WTC11 (cell line): Measurements from ENCODE around the gene ITGB4. TPM values are rescaled to one million over a fixed set of nuclear protein-coding genes. Genes with fewer than 3 reads are reported as not detected.

Experiments used
- ATAC-seq: fragments of 200-7000 bp; cut with Tn5 transposase; 2 replicates; pipeline ENCODE4 v1.10.0; 2021; ENCODE audit warnings: mild to moderate bottlenecking, moderate library complexity
- CTCF ChIA-PET: fragments of 300-600 bp; sonication (Branson Sonifier 250); formaldehyde crosslinking; loops from one replicate; lab custom pipeline; 2021; ENCODE audit warnings: antibody characterized with exemption; lab: Charles Lee
- POLR2A ChIA-PET: fragments of 350-600 bp; sonication (Branson Sonifier 250); formaldehyde crosslinking; loops from one replicate; lab custom pipeline; 2021; ENCODE audit warnings: antibody characterized with exemption; lab: Charles Lee
- DNase-seq: peaks from one replicate; pipeline ENCODE4 v3.0.0; 2021; ENCODE audit warnings: low spot score
- H3K27ac Mint-ChIP-seq: 2 replicates; pipeline ENCODE4 v1.8.0; 2021; ENCODE audit warnings: mixed read lengths
- H3K27me3 Mint-ChIP-seq: 2 replicates; pipeline ENCODE4 v1.8.0; 2021; ENCODE audit warnings: low read depth, mild to moderate bottlenecking, moderate library complexity, mixed read lengths
- H3K36me3 Mint-ChIP-seq: 2 replicates; pipeline ENCODE4 v1.8.0; 2021; ENCODE audit warnings: mixed read lengths
- H3K4me1 Mint-ChIP-seq: 2 replicates; pipeline ENCODE4 v1.8.0; 2022; ENCODE audit warnings: mixed read lengths
- H3K4me3 Mint-ChIP-seq: 2 replicates; pipeline ENCODE4 v1.8.0; 2021; ENCODE audit warnings: mild to moderate bottlenecking, moderate library complexity, mixed read lengths
- H3K9me3 Mint-ChIP-seq: 2 replicates; pipeline ENCODE4 v1.8.0; 2021; ENCODE audit warnings: mixed read lengths
- ATF3 ChIP-seq: sonication (generic); formaldehyde crosslinking; conservative IDR thresholded peaks from 2 replicates; pipeline ENCODE4 v1.8.1; 2022; ENCODE audit warnings: mild to moderate bottlenecking, missing genetic modification reagents
- CBFB ChIP-seq: sonication (generic); formaldehyde crosslinking; IDR thresholded peaks from 2 replicates; pipeline ENCODE4 v1.8.1; 2022; ENCODE audit warnings: mild to moderate bottlenecking, low read depth, missing genetic modification reagents
- CREB1 ChIP-seq: sonication (generic); formaldehyde crosslinking; IDR thresholded peaks from 2 replicates; pipeline ENCODE4 v1.8.0; 2023; ENCODE audit warnings: mild to moderate bottlenecking, missing genetic modification reagents
- ELF4 ChIP-seq: sonication (generic); formaldehyde crosslinking; IDR thresholded peaks from 2 replicates; pipeline ENCODE4 v1.8.1; 2022; ENCODE audit warnings: low read depth, mild to moderate bottlenecking, moderate library complexity, missing genetic modification reagents
- ETV6 ChIP-seq: sonication (generic); formaldehyde crosslinking; IDR thresholded peaks from 2 replicates; pipeline ENCODE4 v1.8.1; 2022; ENCODE audit warnings: mild to moderate bottlenecking, missing genetic modification reagents
- FOXK1 ChIP-seq: sonication (generic); formaldehyde crosslinking; IDR thresholded peaks from 2 replicates; pipeline ENCODE4 v1.8.0; 2022; ENCODE audit warnings: mild to moderate bottlenecking, moderate library complexity, missing genetic modification reagents
- GABPB1 ChIP-seq: sonication (generic); formaldehyde crosslinking; IDR thresholded peaks from 2 replicates; pipeline ENCODE4 v1.8.1; 2023; ENCODE audit warnings: mild to moderate bottlenecking, missing genetic modification reagents
- IRF2 ChIP-seq: sonication (generic); formaldehyde crosslinking; IDR thresholded peaks from 2 replicates; pipeline ENCODE4 v1.8.0; 2022; ENCODE audit warnings: low read depth, missing genetic modification reagents, borderline replicate concordance
- MXD4 ChIP-seq: fragments of 250-450 bp; sonication (Bioruptor Pico); IDR thresholded peaks from 2 replicates; pipeline ENCODE4 v1.8.0; 2021; ENCODE audit warnings: mild to moderate bottlenecking, moderate library complexity, borderline replicate concordance
- NFATC4 ChIP-seq: fragments of 250-450 bp; sonication (Bioruptor Pico); IDR thresholded peaks from 2 replicates; pipeline ENCODE4 v1.9.0; 2021; ENCODE audit warnings: mild to moderate bottlenecking
- NFYB ChIP-seq: sonication (generic); formaldehyde crosslinking; conservative IDR thresholded peaks from 2 replicates; pipeline ENCODE4 v1.8.0; 2022; ENCODE audit warnings: low read depth, missing genetic modification reagents
- RORB ChIP-seq: fragments of 250-450 bp; sonication (Bioruptor Pico); IDR thresholded peaks from 2 replicates; pipeline ENCODE4 v1.9.0; 2021; ENCODE audit warnings: mild to moderate bottlenecking
- SMAD4 ChIP-seq: sonication (generic); formaldehyde crosslinking; IDR thresholded peaks from 2 replicates; pipeline ENCODE4 v1.8.0; 2022; ENCODE audit warnings: mild to moderate bottlenecking, missing genetic modification reagents
- TEAD1 ChIP-seq: sonication (generic); formaldehyde crosslinking; IDR thresholded peaks from 2 replicates; pipeline ENCODE4 v1.8.0; 2022; ENCODE audit warnings: mild to moderate bottlenecking, missing genetic modification reagents
- ZBTB43 ChIP-seq: sonication (generic); formaldehyde crosslinking; IDR thresholded peaks from 2 replicates; pipeline ENCODE4 v1.8.1; 2023; ENCODE audit warnings: mild to moderate bottlenecking, missing genetic modification reagents
- ZNF219 ChIP-seq: sonication (generic); formaldehyde crosslinking; IDR thresholded peaks from 2 replicates; pipeline ENCODE4 v1.8.0; 2023; ENCODE audit warnings: missing genetic modification reagents, mild to moderate bottlenecking, borderline replicate concordance
- ZNF317 ChIP-seq: sonication (generic); formaldehyde crosslinking; IDR thresholded peaks from 2 replicates; pipeline ENCODE4 v1.8.1; 2023; ENCODE audit warnings: low read depth, mild to moderate bottlenecking, moderate library complexity, missing genetic modification reagents, borderline replicate concordance
- ZNF416 ChIP-seq: fragments of 250-450 bp; sonication (Bioruptor Pico); IDR thresholded peaks from 2 replicates; pipeline ENCODE4 v1.9.0; 2021; ENCODE audit warnings: mild to moderate bottlenecking, inconsistent platforms
- total RNA-seq: library from RNA; stranded (reverse); gene quantifications from 3 replicates; pipeline ENCODE4 v1.2.3, GENCODE V29; 2021
- TF ChIP-seq, protein P1 (sequence below): sonication (generic); formaldehyde crosslinking; IDR thresholded peaks from 2 replicates; pipeline ENCODE4 v1.8.1; 2023; ENCODE audit warnings: mild to moderate bottlenecking, missing genetic modification reagents, moderate library complexity
- TF ChIP-seq, protein P2 (sequence below): fragments of 250-450 bp; sonication (Bioruptor Pico); IDR thresholded peaks from 2 replicates; pipeline ENCODE4 v1.9.0; 2021; ENCODE audit warnings: mild to moderate bottlenecking
- TF ChIP-seq, protein P3 (sequence below): sonication (generic); formaldehyde crosslinking; IDR thresholded peaks from 2 replicates; pipeline ENCODE4 v1.8.1; 2022; ENCODE audit warnings: low read depth, missing genetic modification reagents, borderline replicate concordance
- TF ChIP-seq, protein P4 (sequence below): sonication (generic); formaldehyde crosslinking; IDR thresholded peaks from 2 replicates; pipeline ENCODE4 v1.8.1; 2022; ENCODE audit warnings: mild to moderate bottlenecking, missing genetic modification reagents, moderate library complexity, borderline replicate concordance
- TF ChIP-seq, protein P5 (sequence below): sonication (generic); formaldehyde crosslinking; IDR thresholded peaks from 2 replicates; pipeline ENCODE4 v1.8.1; 2023; ENCODE audit warnings: mild to moderate bottlenecking, missing genetic modification reagents
- TF ChIP-seq, protein P6 (sequence below): sonication (generic); formaldehyde crosslinking; IDR thresholded peaks from 2 replicates; pipeline ENCODE4 v1.8.1; 2023; ENCODE audit warnings: mild to moderate bottlenecking, missing genetic modification reagents, borderline replicate concordance

The ITGB4 gene
- total RNA-seq, 1 experiment from 2014 or later, result 9.5 TPM

DNA sequence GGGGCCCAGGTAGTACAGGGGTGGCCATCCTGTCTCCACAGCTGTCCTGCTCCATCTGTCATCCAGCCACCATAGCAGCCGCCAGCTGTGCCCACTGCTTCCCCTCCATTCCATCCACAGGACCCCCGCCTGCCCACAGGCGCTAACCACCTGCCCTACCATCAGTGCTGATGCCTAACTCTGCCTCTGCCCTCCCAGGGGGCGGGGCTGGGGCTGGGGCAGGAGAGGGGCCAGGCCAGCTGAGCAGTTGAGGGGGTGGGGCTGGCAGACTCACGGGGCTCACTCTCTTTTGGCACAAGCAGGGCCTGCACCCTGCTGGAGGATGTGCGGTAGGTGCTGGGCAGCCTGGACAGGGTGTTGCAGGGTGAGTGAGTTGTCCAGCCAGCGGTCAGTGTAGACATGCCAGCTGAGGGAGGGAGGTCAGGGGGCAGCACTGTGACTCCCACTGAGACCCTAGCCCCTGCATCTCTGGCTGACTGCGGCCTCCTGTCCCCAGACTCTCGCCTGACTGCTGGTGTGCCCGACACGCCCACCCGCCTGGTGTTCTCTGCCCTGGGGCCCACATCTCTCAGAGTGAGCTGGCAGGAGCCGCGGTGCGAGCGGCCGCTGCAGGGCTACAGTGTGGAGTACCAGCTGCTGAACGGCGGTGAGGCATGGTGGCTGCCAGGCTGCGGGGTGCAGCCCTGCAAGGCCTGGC, 34.1 kb downstream of the ITGB4 start:
- Mint-ChIP-seq H3K36me3 (no peaks in the 10 kb centered on the region), H3K4me1 (peaks cover 13% of the 10 kb centered on the region), H3K27ac (no peak overlapping the region), H3K27me3 (peaks cover 8% of the 10 kb centered on the region), H3K4me3 (peak overlapping the region; percentile 11; the same call in 1 of the 2 replicates), H3K9me3 (no peaks in the 10 kb centered on the region)
- TF ChIP-seq, protein P1, sequence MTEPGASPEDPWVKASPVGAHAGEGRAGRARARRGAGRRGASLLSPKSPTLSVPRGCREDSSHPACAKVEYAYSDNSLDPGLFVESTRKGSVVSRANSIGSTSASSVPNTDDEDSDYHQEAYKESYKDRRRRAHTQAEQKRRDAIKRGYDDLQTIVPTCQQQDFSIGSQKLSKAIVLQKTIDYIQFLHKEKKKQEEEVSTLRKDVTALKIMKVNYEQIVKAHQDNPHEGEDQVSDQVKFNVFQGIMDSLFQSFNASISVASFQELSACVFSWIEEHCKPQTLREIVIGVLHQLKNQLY (CRISPR knock-in tag), result no peak
- TF ChIP-seq ETV6 (CRISPR knock-in tag), result no peak
- TF ChIP-seq NFATC4 (CRISPR knock-in tag), result no peak
- no peak for TF ChIP-seq NFYB (CRISPR knock-in tag)
- no peak for TF ChIP-seq ZNF317 (CRISPR knock-in tag)
- no peak for TF ChIP-seq IRF2
- TF ChIP-seq, protein P2, sequence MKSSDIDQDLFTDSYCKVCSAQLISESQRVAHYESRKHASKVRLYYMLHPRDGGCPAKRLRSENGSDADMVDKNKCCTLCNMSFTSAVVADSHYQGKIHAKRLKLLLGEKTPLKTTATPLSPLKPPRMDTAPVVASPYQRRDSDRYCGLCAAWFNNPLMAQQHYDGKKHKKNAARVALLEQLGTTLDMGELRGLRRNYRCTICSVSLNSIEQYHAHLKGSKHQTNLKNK (CRISPR knock-in tag), result no peak
- TF ChIP-seq MXD4, result no peak
- no peak for TF ChIP-seq GABPB1 (CRISPR knock-in tag)
- TF ChIP-seq, protein P3, sequence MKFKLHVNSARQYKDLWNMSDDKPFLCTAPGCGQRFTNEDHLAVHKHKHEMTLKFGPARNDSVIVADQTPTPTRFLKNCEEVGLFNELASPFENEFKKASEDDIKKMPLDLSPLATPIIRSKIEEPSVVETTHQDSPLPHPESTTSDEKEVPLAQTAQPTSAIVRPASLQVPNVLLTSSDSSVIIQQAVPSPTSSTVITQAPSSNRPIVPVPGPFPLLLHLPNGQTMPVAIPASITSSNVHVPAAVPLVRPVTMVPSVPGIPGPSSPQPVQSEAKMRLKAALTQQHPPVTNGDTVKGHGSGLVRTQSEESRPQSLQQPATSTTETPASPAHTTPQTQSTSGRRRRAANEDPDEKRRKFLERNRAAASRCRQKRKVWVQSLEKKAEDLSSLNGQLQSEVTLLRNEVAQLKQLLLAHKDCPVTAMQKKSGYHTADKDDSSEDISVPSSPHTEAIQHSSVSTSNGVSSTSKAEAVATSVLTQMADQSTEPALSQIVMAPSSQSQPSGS (CRISPR knock-in tag), result no peak
- TF ChIP-seq FOXK1 (CRISPR knock-in tag), result no peak
- TF ChIP-seq TEAD1 (CRISPR knock-in tag), result no peak
- TF ChIP-seq ZBTB43, result no peak
- no peak for TF ChIP-seq ZNF416 (CRISPR knock-in tag)
- no peak for TF ChIP-seq ZNF219 (CRISPR knock-in tag)
- TF ChIP-seq, protein P4, sequence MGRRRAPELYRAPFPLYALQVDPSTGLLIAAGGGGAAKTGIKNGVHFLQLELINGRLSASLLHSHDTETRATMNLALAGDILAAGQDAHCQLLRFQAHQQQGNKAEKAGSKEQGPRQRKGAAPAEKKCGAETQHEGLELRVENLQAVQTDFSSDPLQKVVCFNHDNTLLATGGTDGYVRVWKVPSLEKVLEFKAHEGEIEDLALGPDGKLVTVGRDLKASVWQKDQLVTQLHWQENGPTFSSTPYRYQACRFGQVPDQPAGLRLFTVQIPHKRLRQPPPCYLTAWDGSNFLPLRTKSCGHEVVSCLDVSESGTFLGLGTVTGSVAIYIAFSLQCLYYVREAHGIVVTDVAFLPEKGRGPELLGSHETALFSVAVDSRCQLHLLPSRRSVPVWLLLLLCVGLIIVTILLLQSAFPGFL (CRISPR knock-in tag), result no peak
- no peak for TF ChIP-seq ATF3 (CRISPR knock-in tag)
- no peak for TF ChIP-seq RORB (CRISPR knock-in tag)
- TF ChIP-seq CREB1 (CRISPR knock-in tag), result no peak
- DNase-seq (no peak), ATAC-seq (no peak; the same call in 1 of the 2 replicates)
- ChIA-PET POLR2A (interaction anchor here (0.5 kb wide), 2 partner anchors 10 to 32 kb away, joined by 3 read pairs; no protein-coding TSS in a partner anchor), CTCF (interaction anchor here (0.6 to 9.4 kb wide), 6 partner anchors 7 to 126 kb away, joined by 3 to 318 read pairs (median 42); partner anchors contain the start of genes GALK1 and SMIM5)

DNA sequence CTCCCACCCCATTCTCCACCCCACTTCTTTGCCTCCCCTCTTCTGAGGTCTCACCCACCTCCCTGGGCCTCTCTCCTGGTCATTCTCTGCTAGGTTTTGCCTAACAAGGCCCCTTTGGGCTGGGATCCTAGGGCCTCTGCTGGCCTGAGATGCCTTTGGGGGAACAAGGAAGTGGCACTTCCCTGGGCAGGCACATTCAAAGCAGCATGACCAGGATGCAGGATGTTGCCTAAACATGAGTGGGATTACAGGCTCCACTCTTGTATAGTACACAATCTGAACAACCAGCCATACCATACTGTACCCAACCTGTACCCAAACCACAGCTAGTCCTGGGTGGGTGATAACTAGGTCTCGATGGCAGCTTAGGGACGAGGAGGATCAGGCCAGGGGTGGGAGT, 34.7 kb downstream of the ITGB4 start:
- DNase-seq (no peak), ATAC-seq (no peak)
- Mint-ChIP-seq H3K4me1 (peaks cover 13% of the 10 kb centered on the region), H3K4me3 (no peak overlapping the region), H3K9me3 (no peaks in the 10 kb centered on the region), H3K36me3 (no peaks in the 10 kb centered on the region), H3K27me3 (peaks cover 8% of the 10 kb centered on the region), H3K27ac (no peak overlapping the region)
- ChIA-PET CTCF (interaction anchor here (0.6 to 9.4 kb wide), 4 partner anchors 6 to 155 kb away, joined by 3 to 318 read pairs (median 40); partner anchors contain the start of gene GALK1), POLR2A (interaction anchor here (0.5 kb wide), 1 partner anchor 10 kb away, joined by 3 read pairs; no protein-coding TSS in a partner anchor)
- TF ChIP-seq CBFB (CRISPR knock-in tag) (no peak), NFATC4 (CRISPR knock-in tag) (no peak), FOXK1 (CRISPR knock-in tag) (no peak), SMAD4 (CRISPR knock-in tag) (no peak), ELF4 (CRISPR knock-in tag) (no peak)
- TF ChIP-seq, protein P5, sequence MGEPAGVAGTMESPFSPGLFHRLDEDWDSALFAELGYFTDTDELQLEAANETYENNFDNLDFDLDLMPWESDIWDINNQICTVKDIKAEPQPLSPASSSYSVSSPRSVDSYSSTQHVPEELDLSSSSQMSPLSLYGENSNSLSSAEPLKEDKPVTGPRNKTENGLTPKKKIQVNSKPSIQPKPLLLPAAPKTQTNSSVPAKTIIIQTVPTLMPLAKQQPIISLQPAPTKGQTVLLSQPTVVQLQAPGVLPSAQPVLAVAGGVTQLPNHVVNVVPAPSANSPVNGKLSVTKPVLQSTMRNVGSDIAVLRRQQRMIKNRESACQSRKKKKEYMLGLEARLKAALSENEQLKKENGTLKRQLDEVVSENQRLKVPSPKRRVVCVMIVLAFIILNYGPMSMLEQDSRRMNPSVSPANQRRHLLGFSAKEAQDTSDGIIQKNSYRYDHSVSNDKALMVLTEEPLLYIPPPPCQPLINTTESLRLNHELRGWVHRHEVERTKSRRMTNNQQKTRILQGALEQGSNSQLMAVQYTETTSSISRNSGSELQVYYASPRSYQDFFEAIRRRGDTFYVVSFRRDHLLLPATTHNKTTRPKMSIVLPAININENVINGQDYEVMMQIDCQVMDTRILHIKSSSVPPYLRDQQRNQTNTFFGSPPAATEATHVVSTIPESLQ, result no peak
- TF ChIP-seq, protein P6, sequence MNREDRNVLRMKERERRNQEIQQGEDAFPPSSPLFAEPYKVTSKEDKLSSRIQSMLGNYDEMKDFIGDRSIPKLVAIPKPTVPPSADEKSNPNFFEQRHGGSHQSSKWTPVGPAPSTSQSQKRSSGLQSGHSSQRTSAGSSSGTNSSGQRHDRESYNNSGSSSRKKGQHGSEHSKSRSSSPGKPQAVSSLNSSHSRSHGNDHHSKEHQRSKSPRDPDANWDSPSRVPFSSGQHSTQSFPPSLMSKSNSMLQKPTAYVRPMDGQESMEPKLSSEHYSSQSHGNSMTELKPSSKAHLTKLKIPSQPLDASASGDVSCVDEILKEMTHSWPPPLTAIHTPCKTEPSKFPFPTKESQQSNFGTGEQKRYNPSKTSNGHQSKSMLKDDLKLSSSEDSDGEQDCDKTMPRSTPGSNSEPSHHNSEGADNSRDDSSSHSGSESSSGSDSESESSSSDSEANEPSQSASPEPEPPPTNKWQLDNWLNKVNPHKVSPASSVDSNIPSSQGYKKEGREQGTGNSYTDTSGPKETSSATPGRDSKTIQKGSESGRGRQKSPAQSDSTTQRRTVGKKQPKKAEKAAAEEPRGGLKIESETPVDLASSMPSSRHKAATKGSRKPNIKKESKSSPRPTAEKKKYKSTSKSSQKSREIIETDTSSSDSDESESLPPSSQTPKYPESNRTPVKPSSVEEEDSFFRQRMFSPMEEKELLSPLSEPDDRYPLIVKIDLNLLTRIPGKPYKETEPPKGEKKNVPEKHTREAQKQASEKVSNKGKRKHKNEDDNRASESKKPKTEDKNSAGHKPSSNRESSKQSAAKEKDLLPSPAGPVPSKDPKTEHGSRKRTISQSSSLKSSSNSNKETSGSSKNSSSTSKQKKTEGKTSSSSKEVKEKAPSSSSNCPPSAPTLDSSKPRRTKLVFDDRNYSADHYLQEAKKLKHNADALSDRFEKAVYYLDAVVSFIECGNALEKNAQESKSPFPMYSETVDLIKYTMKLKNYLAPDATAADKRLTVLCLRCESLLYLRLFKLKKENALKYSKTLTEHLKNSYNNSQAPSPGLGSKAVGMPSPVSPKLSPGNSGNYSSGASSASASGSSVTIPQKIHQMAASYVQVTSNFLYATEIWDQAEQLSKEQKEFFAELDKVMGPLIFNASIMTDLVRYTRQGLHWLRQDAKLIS (CRISPR knock-in tag), result no peak
